ENCODE measurements around the gene SYNGR2. TPM values are rescaled to one million over a fixed set of nuclear protein-coding genes. Genes with fewer than 3 reads are reported as not detected.

The SYNGR2 gene
- total RNA-seq (2022; extraction: Qiagen RNA extraction; ENCODE audit: low read depth), result 110 to 207 TPM (median 195 TPM) in 5 replicates

GRCh38 chr17:78168242-78168902 is at the start of gene SYNGR2:
TSS of gene SYNGR2 (plus strand) at chr17:78168581. CDS start at chr17:78168617, 36 bp downstream.

GRCh38 chr17:78128551-78129350 is 39.6 kb upstream of the SYNGR2 start, which contains the start of gene TMC6:
TSS of gene TMC6 (minus strand) at chr17:78128755. CDS start at chr17:78126832, 1,923 bp downstream.

GRCh38 chr17:78130437-78131101 is 37.8 kb upstream of the SYNGR2 start, which contains the start of gene TMC8:
TSS of gene TMC8 (plus strand) at chr17:78130771. CDS start at chr17:78131589, 818 bp downstream.

GRCh38 chr17:78186692-78187595 is 18.6 kb downstream of the SYNGR2 start, which contains the start of the genes AFMID and TK1:
TSS of gene AFMID (plus strand) at chr17:78187362. CDS start at chr17:78187371, 9 bp downstream.
TSS of gene TK1 (minus strand) at chr17:78187052. CDS start at chr17:78186994, 58 bp downstream.

GRCh38 chr17:78214016-78214705 is 45.8 kb downstream of the SYNGR2 start, which contains the start of gene BIRC5:
TSS of gene BIRC5 (plus strand) at chr17:78214253. CDS start at chr17:78214317, 64 bp downstream.

Other genes starting within 250 kb of the SYNGR2 start
- 1.4 to 2.5 TPM (median 2.4 TPM) in 5 replicates for gene TNRC6C, start 209.9 kb upstream of the SYNGR2 start, total RNA-seq (2022; extraction: Qiagen RNA extraction; ENCODE audit: low read depth)
- 8.5 to 11.4 TPM (median 10.5 TPM) in 5 replicates for gene TMC6, start 39.8 kb upstream of the SYNGR2 start, total RNA-seq (2022; extraction: Qiagen RNA extraction; ENCODE audit: low read depth)
- 0.22 to 0.43 TPM (median 0.38 TPM) in 5 replicates for gene TMC8, start 37.8 kb upstream of the SYNGR2 start, total RNA-seq (2022; extraction: Qiagen RNA extraction; ENCODE audit: low read depth)
- gene C17orf99, start 22.2 kb upstream of the SYNGR2 start, total RNA-seq (2022; extraction: Qiagen RNA extraction; ENCODE audit: low read depth), result not detected in 5 replicates
- 213 to 277 TPM (median 227 TPM) in 5 replicates for gene TK1, start 18.5 kb downstream of the SYNGR2 start, total RNA-seq (2022; extraction: Qiagen RNA extraction; ENCODE audit: low read depth)
- 41.9 to 63.1 TPM (median 42.2 TPM) in 5 replicates for gene AFMID, start 18.8 kb downstream of the SYNGR2 start, total RNA-seq (2022; extraction: Qiagen RNA extraction; ENCODE audit: low read depth)
- gene BIRC5, start 45.7 kb downstream of the SYNGR2 start, total RNA-seq (2022; extraction: Qiagen RNA extraction; ENCODE audit: low read depth), result 101 to 114 TPM (median 110 TPM) in 5 replicates
- not detected in 5 replicates for gene TMEM235, start 63.0 kb downstream of the SYNGR2 start, total RNA-seq (2022; extraction: Qiagen RNA extraction; ENCODE audit: low read depth)
- 33.3 to 47.2 TPM (median 40.3 TPM) in 5 replicates for gene SOCS3, start 191.5 kb downstream of the SYNGR2 start, total RNA-seq (2022; extraction: Qiagen RNA extraction; ENCODE audit: low read depth)
- gene PGS1, start 210.1 kb downstream of the SYNGR2 start, total RNA-seq (2022; extraction: Qiagen RNA extraction; ENCODE audit: low read depth), result 21.8 to 28.7 TPM (median 28.0 TPM) in 5 replicates